Measurements from ENCODE around the gene RAD50.

DNA sequence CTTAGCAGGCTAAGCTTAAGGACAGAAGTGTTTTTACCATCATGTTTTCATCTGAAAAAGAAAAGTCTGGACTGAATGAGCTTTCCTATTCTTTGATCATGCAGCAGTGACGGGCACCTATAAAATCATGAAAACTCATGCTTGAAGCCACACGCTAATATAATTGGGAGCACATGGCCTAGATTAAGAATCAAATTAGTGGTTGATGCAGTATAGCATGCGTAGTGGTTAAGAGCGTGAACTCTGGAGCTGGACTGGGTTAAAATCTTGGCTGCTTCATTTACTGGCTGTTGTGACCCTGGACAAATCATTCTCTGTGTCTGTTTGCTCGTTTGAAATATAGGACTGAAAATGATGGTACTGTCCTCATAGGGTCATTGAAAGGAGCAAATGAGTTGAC, 51.3 kb downstream of the RAD50 start:
- no peak for TF ChIP-seq POLR2A (IDR thresholded peaks at IDR 0.05)
- TF ChIP-seq CTCF (IDR thresholded peaks at IDR 0.05): no peak
- no peak for TF ChIP-seq POLR2AphosphoS5 (IDR thresholded peaks at IDR 0.05)
